ENCODE data around the gene USP43. TPM values are rescaled to one million over a fixed set of nuclear protein-coding genes. Genes with fewer than 3 reads are reported as not detected.
A peak's percentile ranks its signal among the peaks of the same experiment; 100 is the strongest.

The USP43 gene
- total RNA-seq, 1 donor from 2014 or later: not detected

DNA sequence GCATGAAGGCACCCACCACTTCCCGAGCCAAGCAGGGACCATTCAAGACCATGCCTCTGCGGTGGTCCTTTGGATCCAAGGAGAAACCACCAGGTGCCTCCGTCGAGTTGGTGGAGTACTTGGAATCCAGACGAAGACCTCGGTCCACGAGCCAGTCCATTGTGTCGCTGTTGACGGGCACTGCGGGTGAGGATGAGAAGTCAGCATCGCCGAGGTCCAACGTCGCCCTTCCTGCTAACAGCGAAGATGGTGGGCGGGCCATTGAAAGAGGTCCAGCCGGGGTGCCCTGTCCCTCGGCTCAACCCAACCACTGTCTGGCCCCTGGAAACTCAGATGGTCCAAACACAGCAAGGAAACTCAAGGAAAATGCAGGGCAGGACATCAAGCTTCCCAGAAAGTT lies 82.7 kb downstream of the USP43 start:
- no peaks in the 10 kb centered on the region for H4K20me1 ChIP-seq (ENCODE audit: low read depth)
- H3K27ac Mint-ChIP-seq: no peak overlapping the region

DNA sequence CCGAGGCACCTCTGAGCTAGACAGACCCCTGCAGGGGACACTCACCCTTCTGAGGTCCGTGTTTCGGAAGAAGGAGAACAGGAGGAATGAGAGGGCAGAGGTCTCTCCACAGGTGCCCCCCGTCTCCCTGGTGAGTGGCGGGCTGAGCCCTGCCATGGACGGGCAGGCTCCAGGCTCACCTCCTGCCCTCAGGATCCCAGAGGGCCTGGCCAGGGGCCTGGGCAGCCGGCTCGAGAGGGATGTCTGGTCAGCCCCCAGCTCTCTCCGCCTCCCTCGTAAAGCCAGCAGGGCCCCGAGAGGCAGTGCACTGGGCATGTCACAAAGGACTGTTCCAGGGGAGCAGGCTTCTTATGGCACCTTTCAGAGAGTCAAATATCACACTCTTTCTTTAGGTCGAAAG lies 83.2 kb downstream of the USP43 start:
- H3K9me3 Mint-ChIP-seq: peaks cover 3% of the 10 kb centered on the region
- Histone ChIP-seq H3K9ac (no peak overlapping the region), H3K36me3 (no peaks in the 10 kb centered on the region), H3K27me3 (no peaks in the 10 kb centered on the region), H3K79me2 (ENCODE audit: low read depth) (no peaks in the 10 kb centered on the region), H3K9me3 (ENCODE audit: low read depth) (no peaks in the 10 kb centered on the region), H4K20me1 (ENCODE audit: low read depth) (no peaks in the 10 kb centered on the region), H3K4me1 (peaks cover 17% of the 10 kb centered on the region), H3K4me2 (no peak overlapping the region), H2AFZ (replicated peaks) (no peak overlapping the region), H3F3A (ENCODE audit: low read depth) (no peaks in the 10 kb centered on the region), H3K27ac (no peak overlapping the region), H3K4me3 (no peak overlapping the region)
- peaks cover 22% of the 10 kb centered on the region for H3K4me1 Mint-ChIP-seq
- no peak for DNase-seq (ENCODE audit: low spot score)
- H3K36me3 Mint-ChIP-seq: no peaks in the 10 kb centered on the region
- TF ChIP-seq EZH2 (IDR thresholded peaks at IDR 0.05): no peak
- TF ChIP-seq EZH2phosphoT487 (IDR thresholded peaks at IDR 0.05): no peak
- TF ChIP-seq, protein P1, sequence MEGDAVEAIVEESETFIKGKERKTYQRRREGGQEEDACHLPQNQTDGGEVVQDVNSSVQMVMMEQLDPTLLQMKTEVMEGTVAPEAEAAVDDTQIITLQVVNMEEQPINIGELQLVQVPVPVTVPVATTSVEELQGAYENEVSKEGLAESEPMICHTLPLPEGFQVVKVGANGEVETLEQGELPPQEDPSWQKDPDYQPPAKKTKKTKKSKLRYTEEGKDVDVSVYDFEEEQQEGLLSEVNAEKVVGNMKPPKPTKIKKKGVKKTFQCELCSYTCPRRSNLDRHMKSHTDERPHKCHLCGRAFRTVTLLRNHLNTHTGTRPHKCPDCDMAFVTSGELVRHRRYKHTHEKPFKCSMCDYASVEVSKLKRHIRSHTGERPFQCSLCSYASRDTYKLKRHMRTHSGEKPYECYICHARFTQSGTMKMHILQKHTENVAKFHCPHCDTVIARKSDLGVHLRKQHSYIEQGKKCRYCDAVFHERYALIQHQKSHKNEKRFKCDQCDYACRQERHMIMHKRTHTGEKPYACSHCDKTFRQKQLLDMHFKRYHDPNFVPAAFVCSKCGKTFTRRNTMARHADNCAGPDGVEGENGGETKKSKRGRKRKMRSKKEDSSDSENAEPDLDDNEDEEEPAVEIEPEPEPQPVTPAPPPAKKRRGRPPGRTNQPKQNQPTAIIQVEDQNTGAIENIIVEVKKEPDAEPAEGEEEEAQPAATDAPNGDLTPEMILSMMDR (IDR thresholded peaks at IDR 0.05): no peak
- no peak overlapping the region for H3K4me3 Mint-ChIP-seq
- H3K27ac Mint-ChIP-seq: no peak overlapping the region
- H3K27me3 Mint-ChIP-seq (ENCODE audit: insufficient read depth, low read depth): peaks cover 5% of the 10 kb centered on the region

More for the DNA sequence above, 82.7 kb downstream of the USP43 start:
- Mint-ChIP-seq H3K9me3 (peaks cover 3% of the 10 kb centered on the region), H3K27me3 (ENCODE audit: insufficient read depth, low read depth) (peaks cover 5% of the 10 kb centered on the region), H3K4me3 (no peak overlapping the region), H3K4me1 (peaks cover 22% of the 10 kb centered on the region), H3K36me3 (no peaks in the 10 kb centered on the region)
- Histone ChIP-seq H3K27me3 (no peaks in the 10 kb centered on the region), H3F3A (ENCODE audit: low read depth) (no peaks in the 10 kb centered on the region), H3K27ac (no peak overlapping the region), H2AFZ (replicated peaks) (no peak overlapping the region), H3K4me2 (no peak overlapping the region), H3K4me3 (no peak overlapping the region), H3K4me1 (peaks cover 17% of the 10 kb centered on the region), H3K36me3 (no peaks in the 10 kb centered on the region), H3K9ac (no peak overlapping the region), H3K79me2 (ENCODE audit: low read depth) (no peaks in the 10 kb centered on the region), H3K9me3 (ENCODE audit: low read depth) (no peaks in the 10 kb centered on the region)
- DNase-seq (ENCODE audit: low spot score): no peak
- TF ChIP-seq, protein P1 (IDR thresholded peaks at IDR 0.05): no peak
- TF ChIP-seq EZH2phosphoT487 (IDR thresholded peaks at IDR 0.05) (no peak), EZH2 (IDR thresholded peaks at IDR 0.05) (no peak)

DNA sequence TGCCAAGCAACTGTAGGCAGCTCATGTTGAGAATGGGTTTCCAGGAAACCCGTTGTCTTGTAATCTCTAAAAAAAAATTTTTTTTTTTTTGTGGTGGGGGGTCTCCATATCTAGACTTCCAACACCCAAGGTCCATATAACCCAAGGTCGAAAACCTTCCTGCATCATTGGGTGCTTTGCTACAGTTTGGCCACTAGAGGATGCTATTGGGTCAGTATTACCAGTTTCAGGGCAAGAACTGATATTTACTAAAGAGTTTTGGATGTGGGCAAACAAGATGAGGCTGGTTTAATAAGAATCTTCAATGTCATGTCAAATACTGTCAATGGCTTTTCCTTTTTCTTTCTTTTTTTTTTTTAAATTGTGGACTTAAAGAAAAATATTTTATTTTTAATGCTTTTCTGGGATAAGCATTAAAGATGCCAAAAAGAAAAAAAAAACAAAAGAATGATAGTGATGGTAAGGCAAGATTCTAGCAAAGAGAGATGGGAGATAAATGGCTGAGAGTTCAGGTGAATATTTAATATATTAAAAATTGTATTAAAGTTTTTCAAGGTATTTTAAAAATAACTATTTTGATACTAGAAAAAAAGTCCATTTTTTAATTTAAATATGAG lies 83.8 kb downstream of the USP43 start:
- Mint-ChIP-seq H3K4me3 (no peak overlapping the region), H3K9me3 (peaks cover 3% of the 10 kb centered on the region), H3K27ac (no peak overlapping the region), H3K36me3 (no peaks in the 10 kb centered on the region), H3K27me3 (ENCODE audit: insufficient read depth, low read depth) (peaks cover 3% of the 10 kb centered on the region), H3K4me1 (peaks cover 20% of the 10 kb centered on the region)
- no peak overlapping the region for H3K27ac ChIP-seq
- DNase-seq (ENCODE audit: low spot score): peak; percentile 56
- TF ChIP-seq EZH2phosphoT487 (IDR thresholded peaks at IDR 0.05): no peak
- TF ChIP-seq, protein P1 (IDR thresholded peaks at IDR 0.05): peak; percentile 99
- no peak overlapping the region for H3K4me2 ChIP-seq
- H2AFZ ChIP-seq (replicated peaks): no peak overlapping the region
- no peaks in the 10 kb centered on the region for H3K9me3 ChIP-seq (ENCODE audit: low read depth)
- peaks cover 17% of the 10 kb centered on the region for H3K4me1 ChIP-seq
- H3K4me3 ChIP-seq: no peak overlapping the region
- H3K27me3 ChIP-seq: no peaks in the 10 kb centered on the region
- H3K9ac ChIP-seq: no peak overlapping the region
- H4K20me1 ChIP-seq (ENCODE audit: low read depth): no peaks in the 10 kb centered on the region
- H3K36me3 ChIP-seq: no peaks in the 10 kb centered on the region
- no peaks in the 10 kb centered on the region for H3K79me2 ChIP-seq (ENCODE audit: low read depth)
- no peaks in the 10 kb centered on the region for H3F3A ChIP-seq (ENCODE audit: low read depth)

All from neural progenitor cell (in vitro differentiated cells).